ENCODE results near the gene CFAP46. TPM values are rescaled to one million over a fixed set of nuclear protein-coding genes. Genes with fewer than 3 reads are reported as not detected.

The CFAP46 gene
- total RNA-seq, 1 donor from 2014 or later, result 1.3 TPM

GRCh38 chr10:132873395-132873794, 69.0 kb downstream of the CFAP46 start:
- no peaks in the 10 kb centered on the region for H3K4me1 Mint-ChIP-seq (ENCODE audit: low read depth, unreplicated experiment)
- Histone ChIP-seq H3K9ac (ENCODE audit: low read length) (no peak overlapping the region), H3K9me3 (ENCODE audit: insufficient read depth, low read depth, low read length) (no peaks in the 10 kb centered on the region), H3K27me3 (ENCODE audit: insufficient read depth, low read length) (no peaks in the 10 kb centered on the region), H3K36me3 (ENCODE audit: insufficient read depth, low read length) (no peaks in the 10 kb centered on the region), H3K79me2 (ENCODE audit: insufficient read depth, low read length) (no peaks in the 10 kb centered on the region), H3K27ac (ENCODE audit: low read depth, low read length) (no peak overlapping the region), H3K4me2 (ENCODE audit: low read length) (no peak overlapping the region), H2AFZ (ENCODE audit: low read depth, low read length) (no peak overlapping the region), H3K4me3 (ENCODE audit: insufficient read depth, low read depth, low read length) (no peak overlapping the region), H3K4me1 (ENCODE audit: insufficient read depth, low read length) (no peaks in the 10 kb centered on the region), H4K20me1 (ENCODE audit: insufficient read depth, low read length) (no peaks in the 10 kb centered on the region)
- H3K4me3 Mint-ChIP-seq (ENCODE audit: unreplicated experiment), result no peak overlapping the region
- DNase-seq (ENCODE audit: low read depth) (no peak), FAIRE-seq (no peak)
- H3K27me3 Mint-ChIP-seq (ENCODE audit: low read depth, unreplicated experiment), result peaks cover 48% of the 10 kb centered on the region
- H3K36me3 Mint-ChIP-seq (ENCODE audit: low read depth, unreplicated experiment), result no peaks in the 10 kb centered on the region
- TF ChIP-seq CTCF (IDR thresholded peaks at IDR 0.05; ENCODE audit: insufficient read depth, low read depth, low read length), result no peak
- no peak overlapping the region for H3K27ac Mint-ChIP-seq (ENCODE audit: unreplicated experiment)
- H3K9me3 Mint-ChIP-seq (ENCODE audit: unreplicated experiment), result peaks cover 25% of the 10 kb centered on the region

- H3K4me1 Mint-ChIP-seq (ENCODE audit: low read depth, unreplicated experiment), result no peaks in the 10 kb centered on the region
- no peaks in the 10 kb centered on the region for H3K36me3 Mint-ChIP-seq (ENCODE audit: low read depth, unreplicated experiment)
- no peak overlapping the region for H2AFZ ChIP-seq (ENCODE audit: low read depth, low read length)
- H3K79me2 ChIP-seq (ENCODE audit: insufficient read depth, low read length), result no peaks in the 10 kb centered on the region
- no peak overlapping the region for H3K27ac Mint-ChIP-seq (ENCODE audit: unreplicated experiment)
- peaks cover 48% of the 10 kb centered on the region for H3K27me3 Mint-ChIP-seq (ENCODE audit: low read depth, unreplicated experiment)
- H3K4me1 ChIP-seq (ENCODE audit: insufficient read depth, low read length), result no peaks in the 10 kb centered on the region
- H3K27me3 ChIP-seq (ENCODE audit: insufficient read depth, low read length), result no peaks in the 10 kb centered on the region
- no peak for FAIRE-seq
- H3K9ac ChIP-seq (ENCODE audit: low read length), result no peak overlapping the region
- no peaks in the 10 kb centered on the region for H3K36me3 ChIP-seq (ENCODE audit: insufficient read depth, low read length)
- TF ChIP-seq CTCF (IDR thresholded peaks at IDR 0.05; ENCODE audit: insufficient read depth, low read depth, low read length) (no peak), EZH2 (IDR thresholded peaks at IDR 0.05; ENCODE audit: insufficient read depth, low read length) (no peak)
- no peak overlapping the region for H3K4me2 ChIP-seq (ENCODE audit: low read length)
- no peaks in the 10 kb centered on the region for H4K20me1 ChIP-seq (ENCODE audit: insufficient read depth, low read length)
- DNase-seq (ENCODE audit: low read depth), result no peak
- H3K4me3 Mint-ChIP-seq (ENCODE audit: unreplicated experiment), result no peak overlapping the region
- H3K27ac ChIP-seq (ENCODE audit: low read depth, low read length), result no peak overlapping the region
- peaks cover 25% of the 10 kb centered on the region for H3K9me3 Mint-ChIP-seq (ENCODE audit: unreplicated experiment)
- H3K9me3 ChIP-seq (ENCODE audit: insufficient read depth, low read depth, low read length), result no peaks in the 10 kb centered on the region
- no peak overlapping the region for H3K4me3 ChIP-seq (ENCODE audit: insufficient read depth, low read depth, low read length)
Measured at GRCh38 chr10:132872658-132873057, 69.7 kb downstream of the CFAP46 start.

- H3K36me3 ChIP-seq (ENCODE audit: insufficient read depth, low read length), result no peaks in the 10 kb centered on the region
Measured at GRCh38 chr10:132870426-132870825, 71.9 kb downstream of the CFAP46 start.

More at GRCh38 chr10:132870426-132870825, 71.9 kb downstream of the CFAP46 start:
- Histone ChIP-seq H3K9me3 (ENCODE audit: insufficient read depth, low read depth, low read length) (no peaks in the 10 kb centered on the region), H3K27me3 (ENCODE audit: insufficient read depth, low read length) (no peaks in the 10 kb centered on the region), H3K27ac (ENCODE audit: low read depth, low read length) (no peak overlapping the region), H3K4me2 (ENCODE audit: low read length) (no peak overlapping the region), H2AFZ (ENCODE audit: low read depth, low read length) (no peak overlapping the region), H3K9ac (ENCODE audit: low read length) (no peak overlapping the region), H3K4me1 (ENCODE audit: insufficient read depth, low read length) (no peaks in the 10 kb centered on the region), H4K20me1 (ENCODE audit: insufficient read depth, low read length) (no peaks in the 10 kb centered on the region), H3K79me2 (ENCODE audit: insufficient read depth, low read length) (no peaks in the 10 kb centered on the region), H3K4me3 (ENCODE audit: insufficient read depth, low read depth, low read length) (no peak overlapping the region)
- DNase-seq (ENCODE audit: low read depth) (no peak), FAIRE-seq (no peak)
- H3K27me3 Mint-ChIP-seq (ENCODE audit: low read depth, unreplicated experiment), result peaks cover 42% of the 10 kb centered on the region
- H3K4me3 Mint-ChIP-seq (ENCODE audit: unreplicated experiment), result no peak overlapping the region
- peaks cover 18% of the 10 kb centered on the region for H3K9me3 Mint-ChIP-seq (ENCODE audit: unreplicated experiment)
- H3K4me1 Mint-ChIP-seq (ENCODE audit: low read depth, unreplicated experiment), result no peaks in the 10 kb centered on the region
- no peaks in the 10 kb centered on the region for H3K36me3 Mint-ChIP-seq (ENCODE audit: low read depth, unreplicated experiment)
- no peak overlapping the region for H3K27ac Mint-ChIP-seq (ENCODE audit: unreplicated experiment)
- TF ChIP-seq CTCF (IDR thresholded peaks at IDR 0.05; ENCODE audit: insufficient read depth, low read depth, low read length) (no peak), EZH2 (IDR thresholded peaks at IDR 0.05; ENCODE audit: insufficient read depth, low read length) (no peak)

Data from astrocyte (in vitro differentiated cells and primary cell).